ENCODE data around the gene ZNF438.

The ZNF438 gene

DNA sequence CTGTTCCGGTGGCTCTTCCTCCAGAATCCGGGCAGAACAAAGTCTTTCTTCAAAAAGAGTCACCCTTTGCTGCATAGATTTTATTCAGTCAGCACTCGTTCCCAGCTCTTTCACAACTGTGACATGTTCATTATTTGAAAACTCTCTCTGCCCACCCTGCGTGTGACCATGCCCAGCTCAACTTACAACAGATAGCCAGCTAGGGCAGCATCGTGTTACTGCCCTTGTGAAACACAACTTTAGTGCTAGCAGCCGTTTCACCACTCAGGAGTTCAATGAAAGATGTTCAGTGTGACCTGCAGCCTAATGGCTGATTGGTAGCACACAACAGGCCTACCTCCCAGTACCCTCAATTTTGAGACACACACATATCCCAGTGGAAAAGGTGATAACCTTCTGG, 57.9 kb downstream of the ZNF438 start:
- H3K4me3 ChIP-seq (ENCODE audit: low read depth, low read length): no peak overlapping the region
- TF ChIP-seq, protein P1, sequence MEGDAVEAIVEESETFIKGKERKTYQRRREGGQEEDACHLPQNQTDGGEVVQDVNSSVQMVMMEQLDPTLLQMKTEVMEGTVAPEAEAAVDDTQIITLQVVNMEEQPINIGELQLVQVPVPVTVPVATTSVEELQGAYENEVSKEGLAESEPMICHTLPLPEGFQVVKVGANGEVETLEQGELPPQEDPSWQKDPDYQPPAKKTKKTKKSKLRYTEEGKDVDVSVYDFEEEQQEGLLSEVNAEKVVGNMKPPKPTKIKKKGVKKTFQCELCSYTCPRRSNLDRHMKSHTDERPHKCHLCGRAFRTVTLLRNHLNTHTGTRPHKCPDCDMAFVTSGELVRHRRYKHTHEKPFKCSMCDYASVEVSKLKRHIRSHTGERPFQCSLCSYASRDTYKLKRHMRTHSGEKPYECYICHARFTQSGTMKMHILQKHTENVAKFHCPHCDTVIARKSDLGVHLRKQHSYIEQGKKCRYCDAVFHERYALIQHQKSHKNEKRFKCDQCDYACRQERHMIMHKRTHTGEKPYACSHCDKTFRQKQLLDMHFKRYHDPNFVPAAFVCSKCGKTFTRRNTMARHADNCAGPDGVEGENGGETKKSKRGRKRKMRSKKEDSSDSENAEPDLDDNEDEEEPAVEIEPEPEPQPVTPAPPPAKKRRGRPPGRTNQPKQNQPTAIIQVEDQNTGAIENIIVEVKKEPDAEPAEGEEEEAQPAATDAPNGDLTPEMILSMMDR (IDR thresholded peaks at IDR 0.05; ENCODE audit: insufficient read depth, low read depth, low read length, missing control alignments): no peak

DNA sequence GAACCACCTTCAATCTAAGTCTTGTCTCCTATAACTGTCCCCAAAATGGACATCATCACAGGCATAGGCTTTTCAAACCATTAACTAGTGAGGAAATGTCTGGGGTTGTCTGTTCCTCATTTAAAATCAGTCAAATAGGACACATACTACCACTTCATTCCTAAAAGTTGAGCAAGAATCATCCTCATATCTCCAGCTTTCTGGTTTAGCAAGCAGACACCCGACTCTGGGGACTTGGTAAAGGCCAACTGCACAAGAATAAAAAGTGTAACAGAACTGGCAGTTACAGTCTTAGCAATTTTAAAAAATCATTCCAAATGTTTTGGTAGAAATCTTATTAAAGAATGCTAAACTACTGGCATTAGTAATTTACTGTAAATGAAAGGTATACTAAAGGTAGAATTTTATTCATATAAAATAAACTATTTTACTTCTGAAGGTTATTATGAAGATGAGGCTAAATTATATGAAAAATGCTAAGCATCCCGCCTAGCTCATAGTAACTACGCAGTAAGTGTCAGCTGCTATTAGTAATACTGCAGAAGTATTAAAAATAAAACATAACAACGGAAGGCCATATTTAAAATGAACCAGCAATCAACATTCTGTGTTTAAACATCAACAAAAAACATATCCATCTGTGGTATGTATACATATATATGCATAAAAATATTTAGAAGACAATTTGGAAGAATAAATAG, 60.8 kb downstream of the ZNF438 start:
- no peak for DNase-seq (ENCODE audit: low read depth)
- TF ChIP-seq, protein P1 (IDR thresholded peaks at IDR 0.05; ENCODE audit: insufficient read depth, low read depth, low read length, missing control alignments): no peak
- no peak overlapping the region for H3K4me3 ChIP-seq (ENCODE audit: low read depth, low read length)

More for the DNA sequence above, 57.9 kb downstream of the ZNF438 start:
- DNase-seq (ENCODE audit: low read depth): no peak

DNA sequence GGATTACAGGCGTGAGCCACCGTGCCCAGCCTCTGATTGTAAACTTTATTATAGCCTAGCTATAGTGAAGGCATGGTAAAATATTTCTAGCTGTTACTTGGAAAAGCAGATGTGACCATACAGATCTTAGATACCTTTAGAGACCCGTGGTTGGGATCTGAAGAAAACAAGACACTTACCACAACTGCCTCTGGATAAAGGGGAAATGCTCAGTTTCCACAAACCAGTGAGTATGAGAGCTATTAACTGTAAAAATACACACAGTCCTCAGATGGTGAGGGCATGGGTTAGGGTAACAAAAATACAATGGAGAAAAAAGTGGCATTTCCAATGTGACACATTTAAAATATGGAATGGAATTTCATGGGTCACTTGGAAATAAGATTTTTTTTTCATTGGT, 63.0 kb downstream of the ZNF438 start:
- DNase-seq (ENCODE audit: low read depth): no peak
- TF ChIP-seq, protein P1 (IDR thresholded peaks at IDR 0.05; ENCODE audit: insufficient read depth, low read depth, low read length, missing control alignments): no peak
- H3K4me3 ChIP-seq (ENCODE audit: low read depth, low read length): no peak overlapping the region

DNA sequence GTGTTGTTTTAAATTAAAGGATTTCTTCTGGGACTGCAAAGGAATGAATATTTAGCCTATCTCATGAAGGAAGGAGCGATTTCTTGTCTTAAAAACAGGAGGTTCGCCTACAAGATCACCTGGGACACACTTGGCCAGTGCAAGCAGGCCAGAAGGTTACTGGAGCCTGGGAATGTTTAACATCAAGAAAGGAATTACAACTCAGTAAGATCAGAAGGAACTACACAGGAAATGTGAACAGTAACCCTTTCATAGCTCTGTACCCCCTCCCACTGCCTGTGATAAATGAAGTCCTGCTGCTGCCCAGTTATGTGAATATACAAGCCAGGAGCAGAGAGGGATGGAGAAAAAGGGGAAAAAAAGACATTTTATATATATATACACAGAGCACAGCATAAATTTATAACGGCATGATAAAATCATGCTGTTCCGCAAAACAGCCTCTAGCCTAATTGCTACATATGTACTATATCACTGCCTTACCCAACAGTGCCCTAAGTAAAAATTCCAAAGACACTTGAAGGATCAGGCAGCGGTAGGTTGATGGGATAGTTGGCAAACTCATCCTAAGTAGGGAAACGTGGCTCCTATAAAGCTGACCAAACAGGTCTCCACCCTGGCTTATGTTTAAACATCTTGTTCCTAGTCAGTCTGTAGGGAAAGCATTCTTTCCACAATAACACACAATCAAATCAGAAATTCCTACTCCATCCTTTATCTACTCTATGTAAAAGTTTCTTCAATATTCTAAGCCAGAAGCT, 63.8 kb downstream of the ZNF438 start:
- DNase-seq (ENCODE audit: low read depth): no peak
- no peak overlapping the region for H3K4me3 ChIP-seq (ENCODE audit: low read depth, low read length)
- TF ChIP-seq, protein P1 (IDR thresholded peaks at IDR 0.05; ENCODE audit: insufficient read depth, low read depth, low read length, missing control alignments): no peak

DNA sequence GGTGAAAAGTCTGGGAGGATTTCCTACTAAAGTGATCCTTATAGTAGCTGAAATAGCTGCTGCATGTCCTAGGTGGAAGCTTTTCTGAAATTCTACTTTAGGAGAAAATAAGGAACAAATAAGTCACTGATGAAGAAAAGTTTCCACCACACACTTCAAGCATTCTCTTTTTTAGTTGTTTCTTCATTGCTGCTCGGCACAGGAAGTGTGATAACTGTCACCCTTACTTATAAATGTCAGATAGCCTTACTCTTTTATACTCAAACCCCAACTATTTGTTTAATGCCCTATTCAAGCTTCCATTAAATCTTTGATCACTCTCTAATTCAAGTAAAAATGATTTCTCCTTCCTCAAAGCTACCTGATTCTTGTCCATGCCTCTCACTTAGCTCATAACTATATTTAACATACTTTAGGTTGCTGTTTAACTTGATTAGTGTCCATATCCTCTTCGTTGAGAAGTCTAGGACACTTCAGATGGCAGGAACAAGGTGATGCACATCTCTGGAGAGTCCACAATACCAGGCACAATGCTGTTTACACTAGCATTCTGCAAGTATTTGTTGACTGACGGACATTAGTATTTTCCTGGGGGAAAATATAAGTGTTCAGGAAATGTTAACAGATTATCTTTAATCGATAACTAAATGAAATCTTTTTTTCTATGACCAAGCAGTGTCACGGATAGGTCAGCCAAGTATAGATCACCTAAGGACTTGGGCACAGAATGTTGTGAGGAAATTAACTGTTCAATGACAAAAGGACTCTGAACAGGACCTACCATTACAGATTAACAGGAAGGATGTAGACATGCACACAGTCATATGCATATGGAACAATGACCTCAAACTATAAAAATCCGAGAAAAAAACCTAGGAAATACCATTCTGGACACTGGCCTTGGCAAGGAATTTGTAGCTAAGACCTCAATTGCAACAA, 67.4 kb downstream of the ZNF438 start:
- no peak for DNase-seq (ENCODE audit: low read depth)
- TF ChIP-seq, protein P1 (IDR thresholded peaks at IDR 0.05; ENCODE audit: insufficient read depth, low read depth, low read length, missing control alignments): no peak
- H3K4me3 ChIP-seq (ENCODE audit: low read depth, low read length): no peak overlapping the region

DNA sequence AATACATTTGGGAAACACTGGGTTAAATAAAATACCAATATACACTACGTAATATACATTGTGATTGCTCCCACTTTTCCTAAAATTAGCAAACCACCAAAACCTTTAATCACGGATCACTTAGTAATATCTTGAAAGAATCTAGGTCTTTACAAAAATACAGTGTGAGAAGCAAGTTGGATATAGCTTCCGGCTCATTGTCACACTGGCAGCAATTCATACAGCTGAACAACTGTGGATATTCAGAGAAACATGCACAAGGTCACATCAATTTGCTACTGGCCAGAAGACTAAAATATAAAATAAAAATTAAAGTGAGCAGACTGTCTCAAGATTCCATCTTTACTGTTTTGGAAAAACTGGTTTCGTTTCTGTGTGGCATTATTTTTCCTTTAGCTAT, 69.1 kb downstream of the ZNF438 start:
- H3K4me3 ChIP-seq (ENCODE audit: low read depth, low read length): no peak overlapping the region
- no peak for DNase-seq (ENCODE audit: low read depth)
- TF ChIP-seq, protein P1 (IDR thresholded peaks at IDR 0.05; ENCODE audit: insufficient read depth, low read depth, low read length, missing control alignments): no peak

Measured in GM12865 (cell line).